Central memory CD8-positive, alpha-beta T cell (primary cell): ENCODE results near the gene DMRT3.

Experiments used
- ATAC-seq: fragments of 150-1000 bp; cut with Tn5 transposase; replicated peaks from 2 replicates; pipeline ENCODE4 v1.10.0; 2022; ENCODE audit warnings: mild to moderate bottlenecking, moderate FRiP score, moderate number of reproducible peaks; ENCODE audit not compliant: poor library complexity, severe bottlenecking; ENCODE audit errors: extremely low read depth
- DNase-seq, 2 donors: peaks; one replicate each; pipeline ENCODE4 v3.0.0; 2021; ENCODE audit warnings: low spot score in 2 of 2
- H3K27ac Mint-ChIP-seq: one replicate; pipeline ENCODE4 v1.8.0; 2022; ENCODE audit warnings: low read depth, mild to moderate bottlenecking, moderate library complexity, mixed read lengths
- H3K27me3 Mint-ChIP-seq: one replicate; pipeline ENCODE4 v1.8.0; 2022; ENCODE audit warnings: mixed read lengths
- H3K36me3 Mint-ChIP-seq: one replicate; pipeline ENCODE4 v1.8.0; 2022; ENCODE audit warnings: mild to moderate bottlenecking, moderate library complexity, mixed read lengths; ENCODE audit not compliant: insufficient read depth
- H3K4me1 Mint-ChIP-seq: one replicate; pipeline ENCODE4 v1.8.0; 2022; ENCODE audit warnings: mixed read lengths
- H3K4me3 Mint-ChIP-seq: one replicate; pipeline ENCODE4 v1.8.0; 2022; ENCODE audit warnings: mild to moderate bottlenecking, moderate library complexity, mixed read lengths
- H3K9me3 Mint-ChIP-seq: one replicate; pipeline ENCODE4 v1.8.0; 2022; ENCODE audit warnings: mixed read lengths

Gene DMRT3

GRCh38 chr9:974031-974995 is 2.1 kb upstream of the DMRT3 start:
- no peak for DNase-seq
- Mint-ChIP-seq H3K4me1 (peaks cover 12% of the 10 kb centered on the region), H3K27ac (no peak overlapping the region)

GRCh38 chr9:974996-975739 is 1.3 kb upstream of the DMRT3 start:
- Mint-ChIP-seq H3K4me3 (no peak overlapping the region), H3K27me3 (peaks cover 77% of the 10 kb centered on the region), H3K27ac (no peak overlapping the region), H3K36me3 (peaks cover 3% of the 10 kb centered on the region), H3K4me1 (peaks cover 10% of the 10 kb centered on the region), H3K9me3 (no peaks in the 10 kb centered on the region)
- DNase-seq (no peak), ATAC-seq (no peak)

More at GRCh38 chr9:974031-974995, 2.1 kb upstream of the DMRT3 start:
- ATAC-seq = no peak
- H3K4me3 Mint-ChIP-seq = no peak overlapping the region
- H3K27me3 Mint-ChIP-seq = peaks cover 77% of the 10 kb centered on the region
- H3K9me3 Mint-ChIP-seq = no peaks in the 10 kb centered on the region
- peaks cover 3% of the 10 kb centered on the region for H3K36me3 Mint-ChIP-seq

GRCh38 chr9:975740-976257 is 656 bp upstream of the DMRT3 start:
- peaks cover 7% of the 10 kb centered on the region for H3K4me1 Mint-ChIP-seq
- H3K9me3 Mint-ChIP-seq = no peaks in the 10 kb centered on the region
- ATAC-seq (no peak), DNase-seq (no peak)
- H3K27me3 Mint-ChIP-seq = peaks cover 77% of the 10 kb centered on the region
- peaks cover 1% of the 10 kb centered on the region for H3K36me3 Mint-ChIP-seq
- no peak overlapping the region for H3K4me3 Mint-ChIP-seq
- no peak overlapping the region for H3K27ac Mint-ChIP-seq

GRCh38 chr9:976943-977837 is 735 bp downstream of the DMRT3 start:
- ATAC-seq = no peak
- no peak overlapping the region for H3K27ac Mint-ChIP-seq
- peaks cover 86% of the 10 kb centered on the region for H3K27me3 Mint-ChIP-seq
- peaks cover 1% of the 10 kb centered on the region for H3K36me3 Mint-ChIP-seq
- H3K4me3 Mint-ChIP-seq = no peak overlapping the region
- H3K9me3 Mint-ChIP-seq = no peaks in the 10 kb centered on the region
- H3K4me1 Mint-ChIP-seq = peaks cover 7% of the 10 kb centered on the region
- no peak for DNase-seq

GRCh38 chr9:977838-978830 is 1.7 kb downstream of the DMRT3 start:
- Mint-ChIP-seq H3K4me3 (no peak overlapping the region), H3K36me3 (peaks cover 1% of the 10 kb centered on the region), H3K4me1 (peaks cover 7% of the 10 kb centered on the region), H3K27me3 (peaks cover 90% of the 10 kb centered on the region), H3K9me3 (no peaks in the 10 kb centered on the region), H3K27ac (no peak overlapping the region)
- ATAC-seq (no peak), DNase-seq (no peak)

GRCh38 chr9:979983-980382 is 3.5 kb downstream of the DMRT3 start:
- DNase-seq (no peak), ATAC-seq (no peak)
- H3K27me3 Mint-ChIP-seq = peaks cover 85% of the 10 kb centered on the region
- peaks cover 2% of the 10 kb centered on the region for H3K36me3 Mint-ChIP-seq
- H3K4me3 Mint-ChIP-seq = no peak overlapping the region
- H3K4me1 Mint-ChIP-seq = peaks cover 6% of the 10 kb centered on the region
- no peaks in the 10 kb centered on the region for H3K9me3 Mint-ChIP-seq
- H3K27ac Mint-ChIP-seq = no peak overlapping the region

- no peak for DNase-seq
- Mint-ChIP-seq H3K36me3 (peaks cover 2% of the 10 kb centered on the region), H3K9me3 (no peaks in the 10 kb centered on the region), H3K4me3 (no peak overlapping the region), H3K4me1 (no peaks in the 10 kb centered on the region), H3K27me3 (peaks cover 82% of the 10 kb centered on the region), H3K27ac (no peak overlapping the region)
- ATAC-seq = no peak
These were observed 4.2 kb downstream of the DMRT3 start for GRCh38 chr9:980640-981039.

- peaks cover 84% of the 10 kb centered on the region for H3K27me3 Mint-ChIP-seq
- DNase-seq = no peak
- no peak overlapping the region for H3K4me3 Mint-ChIP-seq
- H3K27ac Mint-ChIP-seq = no peak overlapping the region
- H3K4me1 Mint-ChIP-seq = no peaks in the 10 kb centered on the region
- no peak for ATAC-seq
- H3K36me3 Mint-ChIP-seq = peaks cover 2% of the 10 kb centered on the region
- H3K9me3 Mint-ChIP-seq = no peaks in the 10 kb centered on the region
These were observed 5.0 kb downstream of the DMRT3 start for GRCh38 chr9:981491-981898.

- H3K27me3 Mint-ChIP-seq = peaks cover 85% of the 10 kb centered on the region
- DNase-seq = no peak
- H3K4me1 Mint-ChIP-seq = no peaks in the 10 kb centered on the region
- no peaks in the 10 kb centered on the region for H3K9me3 Mint-ChIP-seq
- ATAC-seq = no peak
- no peak overlapping the region for H3K27ac Mint-ChIP-seq
- H3K4me3 Mint-ChIP-seq = no peak overlapping the region
- H3K36me3 Mint-ChIP-seq = peaks cover 1% of the 10 kb centered on the region
These were observed 6.2 kb downstream of the DMRT3 start for GRCh38 chr9:982394-983230.

- Mint-ChIP-seq H3K4me3 (no peak overlapping the region), H3K27ac (no peak overlapping the region), H3K4me1 (no peaks in the 10 kb centered on the region), H3K27me3 (peaks cover 18% of the 10 kb centered on the region), H3K36me3 (peaks cover 1% of the 10 kb centered on the region), H3K9me3 (peaks cover 6% of the 10 kb centered on the region)
- DNase-seq (no peak), ATAC-seq (no peak)
These were observed 17.6 kb downstream of the DMRT3 start for GRCh38 chr9:994005-994404.
